ENCODE data around the gene TMEM106C.

DNA sequence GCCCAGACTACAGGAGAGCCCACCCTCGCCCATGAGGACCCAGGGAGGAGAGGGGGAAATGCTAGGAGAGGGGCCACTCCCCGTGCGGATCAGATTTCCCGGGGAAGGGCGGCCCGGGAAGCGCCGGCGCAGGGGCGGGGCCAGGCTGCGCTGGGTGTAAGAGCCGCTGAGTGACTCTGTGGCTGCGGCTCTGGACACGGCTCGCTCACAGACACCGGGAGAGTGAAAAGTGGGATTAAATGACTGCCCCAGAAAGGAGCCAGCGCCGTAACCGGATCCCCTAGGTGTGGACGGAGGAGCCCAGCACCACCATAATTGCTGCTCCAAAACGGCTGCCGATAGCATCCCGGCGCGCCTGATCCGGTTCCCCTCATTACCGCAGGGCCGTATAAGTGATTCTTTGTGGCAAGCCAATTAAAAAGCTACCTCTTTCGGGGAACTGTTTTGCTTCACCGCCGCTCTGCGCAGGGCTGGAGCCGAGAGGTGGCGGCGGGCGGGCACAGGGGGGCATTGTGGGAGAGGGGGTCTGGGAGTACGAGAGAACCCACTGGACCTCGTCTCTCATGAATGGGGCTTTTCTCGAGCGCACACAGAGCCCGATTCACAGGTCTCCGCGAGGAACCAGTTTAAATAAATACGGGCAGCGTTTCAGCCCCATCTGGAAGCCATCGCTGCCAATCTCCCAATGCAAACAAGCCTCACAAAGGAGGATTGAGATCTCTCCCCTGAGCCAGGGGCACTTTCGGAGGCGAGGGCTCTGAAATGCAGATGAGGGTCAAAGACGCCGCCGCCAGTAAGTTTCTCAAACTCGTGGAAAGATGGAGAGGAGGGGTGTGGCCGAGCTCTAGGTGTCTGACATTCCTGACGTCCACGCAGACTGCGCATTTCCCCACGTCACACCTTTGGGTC is 38.4 kb downstream of the TMEM106C start:
- no peak for TF ChIP-seq CTCF (conservative IDR thresholded peaks at IDR 0.05; ENCODE audit: low read length)
- TF ChIP-seq EZH2phosphoT487 (IDR thresholded peaks at IDR 0.05; ENCODE audit: borderline replicate concordance): no peak
